ENCODE results near the gene JUN. TPM values are rescaled to one million over a fixed set of nuclear protein-coding genes. Genes with fewer than 3 reads are reported as not detected.

Gene JUN
- total RNA-seq, 1 experiment from 2014 or later, result 89.3 TPM

DNA sequence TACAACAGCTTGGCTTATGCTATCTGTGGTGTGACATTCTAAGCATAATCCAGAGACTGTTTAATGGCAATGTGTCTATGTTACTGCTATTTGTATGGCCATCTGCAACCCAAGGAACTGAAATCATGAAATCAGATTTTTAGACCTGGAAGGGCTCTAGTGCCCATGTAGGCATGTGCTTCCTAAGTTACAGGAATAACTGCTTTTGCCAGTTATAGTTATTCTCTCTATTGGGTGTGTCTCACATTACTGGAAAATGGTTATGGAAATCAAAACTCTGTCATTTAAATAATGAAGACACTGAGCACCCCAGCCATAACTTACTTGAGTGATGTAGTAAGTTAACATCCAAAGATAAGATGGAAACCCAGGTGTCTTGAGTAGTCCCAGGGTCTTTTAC, 12.6 kb upstream of the JUN start:
- Mint-ChIP-seq H3K27me3 (ENCODE audit: unreplicated experiment) (peaks cover 13% of the 10 kb centered on the region), H3K36me3 (ENCODE audit: insufficient read depth, unreplicated experiment) (no peaks in the 10 kb centered on the region), H3K4me3 (ENCODE audit: low read depth, unreplicated experiment) (no peak overlapping the region), H3K4me1 (ENCODE audit: low read depth, unreplicated experiment) (no peaks in the 10 kb centered on the region), H3K9me3 (ENCODE audit: low read depth, unreplicated experiment) (no peaks in the 10 kb centered on the region), H3K27ac (ENCODE audit: unreplicated experiment) (no peak overlapping the region)
- no peak for DNase-seq
- intact Hi-C loops (cut with micrococcal nuclease; ENCODE audit: unreplicated experiment), result no loop called here
- CTCF ChIA-PET, result no interaction called here
- TF ChIP-seq, protein P1, sequence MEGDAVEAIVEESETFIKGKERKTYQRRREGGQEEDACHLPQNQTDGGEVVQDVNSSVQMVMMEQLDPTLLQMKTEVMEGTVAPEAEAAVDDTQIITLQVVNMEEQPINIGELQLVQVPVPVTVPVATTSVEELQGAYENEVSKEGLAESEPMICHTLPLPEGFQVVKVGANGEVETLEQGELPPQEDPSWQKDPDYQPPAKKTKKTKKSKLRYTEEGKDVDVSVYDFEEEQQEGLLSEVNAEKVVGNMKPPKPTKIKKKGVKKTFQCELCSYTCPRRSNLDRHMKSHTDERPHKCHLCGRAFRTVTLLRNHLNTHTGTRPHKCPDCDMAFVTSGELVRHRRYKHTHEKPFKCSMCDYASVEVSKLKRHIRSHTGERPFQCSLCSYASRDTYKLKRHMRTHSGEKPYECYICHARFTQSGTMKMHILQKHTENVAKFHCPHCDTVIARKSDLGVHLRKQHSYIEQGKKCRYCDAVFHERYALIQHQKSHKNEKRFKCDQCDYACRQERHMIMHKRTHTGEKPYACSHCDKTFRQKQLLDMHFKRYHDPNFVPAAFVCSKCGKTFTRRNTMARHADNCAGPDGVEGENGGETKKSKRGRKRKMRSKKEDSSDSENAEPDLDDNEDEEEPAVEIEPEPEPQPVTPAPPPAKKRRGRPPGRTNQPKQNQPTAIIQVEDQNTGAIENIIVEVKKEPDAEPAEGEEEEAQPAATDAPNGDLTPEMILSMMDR (IDR thresholded peaks at IDR 0.05; ENCODE audit: unreplicated experiment), result no peak
- BruUV-seq (replicated peaks), result no TSS peak

DNA sequence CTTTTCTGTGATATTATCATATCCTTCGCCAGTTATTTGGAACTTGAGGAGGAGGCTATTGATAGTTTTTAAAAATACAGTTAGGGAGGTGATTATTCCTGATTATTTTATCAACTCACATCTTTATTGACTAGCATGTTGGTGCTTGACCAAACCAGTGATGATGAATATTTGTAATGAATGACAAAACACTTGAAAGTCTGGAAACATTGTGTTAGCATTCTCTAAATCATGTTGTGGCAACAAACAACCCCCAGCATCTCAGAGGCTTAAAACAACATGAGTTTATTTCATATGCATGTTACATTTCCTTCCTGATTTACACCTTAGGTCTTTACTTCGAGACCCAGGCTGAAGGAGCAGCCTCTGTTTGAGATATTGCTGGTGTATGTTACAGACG, 10.7 kb upstream of the JUN start:
- CTCF ChIA-PET, result no interaction called here
- no peak overlapping the region for H3K27ac Mint-ChIP-seq (ENCODE audit: unreplicated experiment)
- no peak overlapping the region for H3K4me3 Mint-ChIP-seq (ENCODE audit: low read depth, unreplicated experiment)
- no peak for DNase-seq
- no TSS peak for BruUV-seq (replicated peaks)
- H3K27me3 Mint-ChIP-seq (ENCODE audit: unreplicated experiment), result peaks cover 7% of the 10 kb centered on the region
- intact Hi-C loops (cut with micrococcal nuclease; ENCODE audit: unreplicated experiment), result no loop called here
- no peaks in the 10 kb centered on the region for H3K9me3 Mint-ChIP-seq (ENCODE audit: low read depth, unreplicated experiment)
- TF ChIP-seq, protein P1 (IDR thresholded peaks at IDR 0.05; ENCODE audit: unreplicated experiment), result no peak
- peaks cover 11% of the 10 kb centered on the region for H3K4me1 Mint-ChIP-seq (ENCODE audit: low read depth, unreplicated experiment)
- H3K36me3 Mint-ChIP-seq (ENCODE audit: insufficient read depth, unreplicated experiment), result no peaks in the 10 kb centered on the region

DNA sequence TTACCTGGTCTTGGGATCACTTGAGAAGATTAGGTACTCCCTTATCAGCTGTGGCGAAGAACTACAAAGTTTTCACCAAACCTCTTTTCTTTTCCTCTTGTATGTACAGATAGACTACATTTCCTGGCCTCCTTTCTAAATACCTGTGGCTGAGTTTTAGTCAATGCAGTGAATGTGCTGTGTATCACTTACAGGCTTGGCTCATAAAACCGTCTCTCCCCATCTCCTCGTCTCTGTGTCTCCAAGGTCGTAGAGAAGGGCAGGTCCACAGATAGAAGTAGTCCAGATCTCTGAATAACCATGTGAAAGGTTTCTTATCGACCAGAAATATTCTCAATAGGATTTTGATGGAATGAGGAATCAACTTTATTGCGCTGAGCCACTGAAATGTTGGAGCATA, 9.0 kb upstream of the JUN start:
- no peak for DNase-seq
- Mint-ChIP-seq H3K27me3 (ENCODE audit: unreplicated experiment) (no peaks in the 10 kb centered on the region), H3K36me3 (ENCODE audit: insufficient read depth, unreplicated experiment) (no peaks in the 10 kb centered on the region), H3K27ac (ENCODE audit: unreplicated experiment) (no peak overlapping the region), H3K9me3 (ENCODE audit: low read depth, unreplicated experiment) (peaks cover 2% of the 10 kb centered on the region), H3K4me1 (ENCODE audit: low read depth, unreplicated experiment) (peaks cover 20% of the 10 kb centered on the region), H3K4me3 (ENCODE audit: low read depth, unreplicated experiment) (no peak overlapping the region)
- intact Hi-C loops (cut with micrococcal nuclease; ENCODE audit: unreplicated experiment), result no loop called here
- CTCF ChIA-PET, result no interaction called here
- TF ChIP-seq, protein P1 (IDR thresholded peaks at IDR 0.05; ENCODE audit: unreplicated experiment), result no peak
- no TSS peak for BruUV-seq (replicated peaks)

DNA sequence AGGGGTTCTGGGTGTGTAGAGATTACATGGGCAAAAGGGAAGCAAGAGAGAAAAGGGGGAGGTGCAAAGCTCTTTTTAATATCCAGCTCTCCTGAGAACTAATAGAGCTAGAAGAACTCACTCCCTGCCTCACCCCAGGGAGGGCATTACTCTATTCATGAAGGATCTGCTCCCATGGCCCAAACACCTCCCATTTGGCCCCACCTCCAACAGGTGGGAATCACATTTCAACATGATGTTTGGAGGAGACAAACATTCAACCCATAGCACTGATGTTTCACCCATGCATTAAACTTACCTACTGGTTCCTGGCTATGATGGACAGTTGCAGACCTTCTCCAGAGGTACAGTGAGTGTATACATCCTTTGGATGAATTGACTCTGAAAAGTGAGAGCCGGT, 7.3 kb upstream of the JUN start:
- CTCF ChIA-PET, result no interaction called here
- Mint-ChIP-seq H3K27me3 (ENCODE audit: unreplicated experiment) (no peaks in the 10 kb centered on the region), H3K4me1 (ENCODE audit: low read depth, unreplicated experiment) (peaks cover 33% of the 10 kb centered on the region), H3K4me3 (ENCODE audit: low read depth, unreplicated experiment) (no peak overlapping the region), H3K36me3 (ENCODE audit: insufficient read depth, unreplicated experiment) (peaks cover 5% of the 10 kb centered on the region), H3K27ac (ENCODE audit: unreplicated experiment) (no peak overlapping the region), H3K9me3 (ENCODE audit: low read depth, unreplicated experiment) (peaks cover 4% of the 10 kb centered on the region)
- TF ChIP-seq, protein P1 (IDR thresholded peaks at IDR 0.05; ENCODE audit: unreplicated experiment), result no peak
- DNase-seq, result no peak
- intact Hi-C loops (cut with micrococcal nuclease; ENCODE audit: unreplicated experiment), result no loop called here
- BruUV-seq (replicated peaks), result no TSS peak
